ENCODE results near the gene SIGLEC1. TPM values are rescaled to one million over a fixed set of nuclear protein-coding genes. Genes with fewer than 3 reads are reported as not detected.

Gene SIGLEC1
- total and polyA plus RNA-seq, 2 donors (not counting 1 experiment from before 2014, with no cell fraction given), result 0.06 to 0.15 TPM

GRCh38 chr20:3732327-3733118, 20.1 kb upstream of the SIGLEC1 start, which contains the start of gene HSPA12B:
Gene HSPA12B, plus strand, starts transcription at chr20:3732685. Its CDS starts 5,990 bp downstream, at chr20:3738675.
- no peak within 1 kb of the TSS for H3K4me3 ChIP-seq (ENCODE audit: control extremely low read depth in 1 of 5, extremely low read depth in 1 of 5, insufficient read depth in 1 of 5, low read depth in 2 of 5, low read length in 4 of 5)
- POLR2A ChIA-PET, result no interaction called here
- no peaks in the 10 kb centered on the region for H3K36me3 ChIP-seq (replicated peaks in 1 of 2; ENCODE audit: control extremely low read depth in 1 of 2, control insufficient read depth in 1 of 2, extremely low read depth in 1 of 2, insufficient read depth in 2 of 2, low read length in 1 of 2)
- intact Hi-C loops (cut with micrococcal nuclease), result no loop called here
- H2AFZ ChIP-seq (ENCODE audit: insufficient read depth, low read depth, low read length, poor library complexity, severe bottlenecking), result no peak within 1 kb of the TSS
- H3K9ac ChIP-seq (ENCODE audit: low read length), result no peak within 1 kb of the TSS
- DNase-seq (no peak), ATAC-seq (ENCODE audit: low read depth) (no peak)
- 16% methylated on average over 61 of the region's 67 CpGs for WGBS (ENCODE audit: insufficient coverage)
- no peak within 1 kb of the TSS for H3K27ac ChIP-seq (ENCODE audit: low read length in 2 of 2)
- TF ChIP-seq CTCF (IDR thresholded peaks at IDR 0.05) (no peak), EZH2 (IDR thresholded peaks at IDR 0.05; ENCODE audit: borderline replicate concordance, insufficient read depth, low read depth, low read length, poor library complexity, severe bottlenecking) (no peak)
- H3K4me2 ChIP-seq (replicated peaks; ENCODE audit: low read depth, low read length, poor library complexity, severe bottlenecking), result no peak within 1 kb of the TSS
- peaks cover 0 to 36% (median 9%) of the 10 kb centered on the region in 4 experiments for H3K27me3 ChIP-seq (replicated peaks in 1 of 4; ENCODE audit: control extremely low read depth in 1 of 4, control insufficient read depth in 3 of 4, insufficient read depth in 4 of 4, low read length in 3 of 4)
- no peaks in the 10 kb centered on the region for H4K20me1 ChIP-seq (ENCODE audit: control insufficient read depth, insufficient read depth, low read length, poor library complexity, severe bottlenecking)
- H3K4me1 ChIP-seq (ENCODE audit: control insufficient read depth in 2 of 2, insufficient read depth in 2 of 2, low read length in 2 of 2), result no peaks in the 10 kb centered on the region
- Mint-ChIP-seq H3K4me3 (no peak within 1 kb of the TSS), H3K27ac (no peak within 1 kb of the TSS), H3K27me3 (peaks cover 54% of the 10 kb centered on the region), H3K4me1 (peaks cover 5% of the 10 kb centered on the region), H3K9me3 (ENCODE audit: insufficient read depth) (no peaks in the 10 kb centered on the region)
- H3K9me3 ChIP-seq (ENCODE audit: control extremely low read depth in 1 of 3, control insufficient read depth in 2 of 3, insufficient read depth in 1 of 3, low read length in 2 of 3), result no peaks in the 10 kb centered on the region
- CTCF ChIA-PET, result interaction anchor here (1.4 kb wide), 1 partner anchor 22 kb away, joined by 3 read pairs; no protein-coding TSS in a partner anchor
- H3K79me2 ChIP-seq (ENCODE audit: control insufficient read depth, insufficient read depth, low read length), result no peaks in the 10 kb centered on the region

- H3K4me3 ChIP-seq (ENCODE audit: control extremely low read depth in 1 of 5, extremely low read depth in 1 of 5, insufficient read depth in 1 of 5, low read depth in 2 of 5, low read length in 4 of 5), result no peak overlapping the region
- CTCF ChIA-PET, result interaction anchor here (1.4 kb wide), 1 partner anchor 21 kb away, joined by 3 read pairs; no protein-coding TSS in a partner anchor
- TF ChIP-seq CTCF (IDR thresholded peaks at IDR 0.05), result no peak
- TF ChIP-seq EZH2 (IDR thresholded peaks at IDR 0.05; ENCODE audit: borderline replicate concordance, insufficient read depth, low read depth, low read length, poor library complexity, severe bottlenecking), result no peak
Measured at GRCh38 chr20:3731944-3732326, 19.5 kb upstream of the SIGLEC1 start.

More at GRCh38 chr20:3731944-3732326, 19.5 kb upstream of the SIGLEC1 start:
- no peak overlapping the region for H3K4me2 ChIP-seq (replicated peaks; ENCODE audit: low read depth, low read length, poor library complexity, severe bottlenecking)
- WGBS (ENCODE audit: insufficient coverage), result 91% methylated on average over 13 of the region's 16 CpGs
- no peak overlapping the region for H3K27ac Mint-ChIP-seq
- no peaks in the 10 kb centered on the region for H3K9me3 ChIP-seq (ENCODE audit: control extremely low read depth in 1 of 3, control insufficient read depth in 2 of 3, insufficient read depth in 1 of 3, low read length in 2 of 3)
- peaks cover 0 to 41% (median 9%) of the 10 kb centered on the region in 4 experiments for H3K27me3 ChIP-seq (replicated peaks in 1 of 4; ENCODE audit: control extremely low read depth in 1 of 4, control insufficient read depth in 3 of 4, insufficient read depth in 4 of 4, low read length in 3 of 4)
- H3K4me1 ChIP-seq (ENCODE audit: control insufficient read depth in 2 of 2, insufficient read depth in 2 of 2, low read length in 2 of 2), result no peaks in the 10 kb centered on the region
- no peaks in the 10 kb centered on the region for H3K79me2 ChIP-seq (ENCODE audit: control insufficient read depth, insufficient read depth, low read length)
- peaks cover 5% of the 10 kb centered on the region for H3K4me1 Mint-ChIP-seq
- H3K9me3 Mint-ChIP-seq (ENCODE audit: insufficient read depth), result no peaks in the 10 kb centered on the region
- no peaks in the 10 kb centered on the region for H4K20me1 ChIP-seq (ENCODE audit: control insufficient read depth, insufficient read depth, low read length, poor library complexity, severe bottlenecking)
- intact Hi-C loops (cut with micrococcal nuclease), result no loop called here
- H3K27ac ChIP-seq (ENCODE audit: low read length in 2 of 2), result no peak overlapping the region
- no peak for DNase-seq
- no peak overlapping the region for H2AFZ ChIP-seq (ENCODE audit: insufficient read depth, low read depth, low read length, poor library complexity, severe bottlenecking)
- POLR2A ChIA-PET, result no interaction called here
- ATAC-seq (ENCODE audit: low read depth), result no peak
- peaks cover 60% of the 10 kb centered on the region for H3K27me3 Mint-ChIP-seq
- H3K4me3 Mint-ChIP-seq, result no peak overlapping the region
- H3K9ac ChIP-seq (ENCODE audit: low read length), result no peak overlapping the region
- no peaks in the 10 kb centered on the region for H3K36me3 ChIP-seq (replicated peaks in 1 of 2; ENCODE audit: control extremely low read depth in 1 of 2, control insufficient read depth in 1 of 2, extremely low read depth in 1 of 2, insufficient read depth in 2 of 2, low read length in 1 of 2)

All from B cell (primary cell).